ENCODE measurements around the gene CACNA2D3.

The CACNA2D3 gene

DNA sequence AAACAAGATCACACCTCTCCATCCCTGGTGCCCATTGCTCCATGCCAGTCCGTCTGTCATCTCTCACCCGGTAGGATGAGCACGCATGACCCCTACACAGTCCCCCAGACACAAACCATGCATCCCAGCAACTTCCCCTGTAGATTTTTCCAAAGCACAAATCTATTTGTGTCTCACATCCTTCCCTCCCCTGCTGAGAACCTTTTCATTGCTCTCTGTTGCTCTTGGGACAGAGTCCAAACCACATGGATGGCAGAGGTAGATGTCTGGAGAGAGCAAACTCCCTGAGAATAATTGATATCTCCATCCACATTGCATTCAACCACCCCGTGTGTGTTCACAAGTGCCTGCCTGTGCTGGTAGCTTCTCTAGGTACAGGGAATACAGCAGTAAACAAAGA lies 835.4 kb downstream of the CACNA2D3 start:
- Histone ChIP-seq H3K27me3 (ENCODE audit: control insufficient read depth, insufficient read depth, low read length) (no peaks in the 10 kb centered on the region), H3K9ac (ENCODE audit: low read depth, low read length) (no peak overlapping the region), H3K36me3 (ENCODE audit: control insufficient read depth, insufficient read depth, low read length) (no peaks in the 10 kb centered on the region), H3K9me3 (ENCODE audit: control insufficient read depth, insufficient read depth, low read length) (no peaks in the 10 kb centered on the region), H3K4me1 (ENCODE audit: control insufficient read depth, insufficient read depth, low read length) (peaks cover 34% of the 10 kb centered on the region), H3K27ac (ENCODE audit: low read depth, low read length) (no peak overlapping the region), H3K4me3 (ENCODE audit: low read depth, low read length) (no peak overlapping the region)

DNA sequence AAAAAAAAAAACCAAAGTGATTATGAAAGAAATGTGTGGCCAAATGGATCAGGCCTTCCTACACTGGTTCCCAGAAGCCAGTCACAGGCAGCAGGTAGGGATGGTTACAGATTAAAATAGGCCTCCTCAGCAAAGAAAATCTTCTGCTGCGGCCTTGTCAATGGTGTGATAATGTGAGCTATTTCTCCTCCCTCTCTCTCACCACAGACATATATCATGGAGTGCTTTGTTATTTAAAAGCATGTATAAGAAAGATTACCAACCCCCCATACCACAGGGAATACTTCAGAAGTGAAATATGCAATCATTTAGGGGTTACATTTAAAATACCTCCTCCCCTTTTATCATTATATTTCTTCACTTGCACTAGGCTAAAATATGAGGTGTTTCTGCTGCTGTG lies 837.7 kb downstream of the CACNA2D3 start:
- no peaks in the 10 kb centered on the region for H3K27me3 ChIP-seq (ENCODE audit: control insufficient read depth, insufficient read depth, low read length)
- no peak overlapping the region for H3K9ac ChIP-seq (ENCODE audit: low read depth, low read length)
- H3K36me3 ChIP-seq (ENCODE audit: control insufficient read depth, insufficient read depth, low read length) = no peaks in the 10 kb centered on the region
- H3K9me3 ChIP-seq (ENCODE audit: control insufficient read depth, insufficient read depth, low read length) = no peaks in the 10 kb centered on the region
- H3K27ac ChIP-seq (ENCODE audit: low read depth, low read length) = no peak overlapping the region
- H3K4me1 ChIP-seq (ENCODE audit: control insufficient read depth, insufficient read depth, low read length) = peaks cover 17% of the 10 kb centered on the region
- no peak overlapping the region for H3K4me3 ChIP-seq (ENCODE audit: low read depth, low read length)

GRCh38 chr3:54960701-54961100 lies 838.3 kb downstream of the CACNA2D3 start:
- Histone ChIP-seq H3K36me3 (ENCODE audit: control insufficient read depth, insufficient read depth, low read length) (no peaks in the 10 kb centered on the region), H3K27me3 (ENCODE audit: control insufficient read depth, insufficient read depth, low read length) (no peaks in the 10 kb centered on the region), H3K4me1 (ENCODE audit: control insufficient read depth, insufficient read depth, low read length) (peaks cover 11% of the 10 kb centered on the region), H3K9ac (ENCODE audit: low read depth, low read length) (no peak overlapping the region), H3K4me3 (ENCODE audit: low read depth, low read length) (no peak overlapping the region), H3K9me3 (ENCODE audit: control insufficient read depth, insufficient read depth, low read length) (no peaks in the 10 kb centered on the region), H3K27ac (ENCODE audit: low read depth, low read length) (no peak overlapping the region)

- no peaks in the 10 kb centered on the region for H3K27me3 ChIP-seq (ENCODE audit: control insufficient read depth, insufficient read depth, low read length)
- no peaks in the 10 kb centered on the region for H3K36me3 ChIP-seq (ENCODE audit: control insufficient read depth, insufficient read depth, low read length)
- no peaks in the 10 kb centered on the region for H3K9me3 ChIP-seq (ENCODE audit: control insufficient read depth, insufficient read depth, low read length)
These were observed 839.8 kb downstream of the CACNA2D3 start for GRCh38 chr3:54962200-54962599.

DNA sequence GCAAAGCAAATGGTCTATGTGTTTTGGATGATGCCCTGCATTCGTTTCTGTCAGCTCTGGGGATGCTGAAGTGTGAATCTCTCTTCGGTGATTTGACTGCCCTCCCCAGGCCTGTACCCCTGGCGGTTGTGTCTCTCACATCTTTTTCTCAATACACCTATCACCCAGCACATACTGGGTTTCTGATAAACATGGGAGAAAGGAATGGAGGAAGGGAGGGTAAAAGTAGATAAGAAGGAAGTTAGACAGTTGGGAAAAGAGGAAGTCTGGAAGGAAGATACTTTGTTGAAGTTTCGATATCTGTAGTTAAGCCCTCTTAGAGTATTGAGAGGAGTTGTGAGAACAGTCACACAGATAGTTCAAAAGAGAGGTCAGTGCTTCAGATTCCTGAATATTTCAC lies 841.3 kb downstream of the CACNA2D3 start:
- H3K9me3 ChIP-seq (ENCODE audit: control insufficient read depth, insufficient read depth, low read length) = no peaks in the 10 kb centered on the region
- no peak overlapping the region for H3K9ac ChIP-seq (ENCODE audit: low read depth, low read length)
- no peak overlapping the region for H3K4me3 ChIP-seq (ENCODE audit: low read depth, low read length)
- H3K27ac ChIP-seq (ENCODE audit: low read depth, low read length) = no peak overlapping the region
- peaks cover 12% of the 10 kb centered on the region for H3K4me1 ChIP-seq (ENCODE audit: control insufficient read depth, insufficient read depth, low read length)
- H3K27me3 ChIP-seq (ENCODE audit: control insufficient read depth, insufficient read depth, low read length) = no peaks in the 10 kb centered on the region
- no peaks in the 10 kb centered on the region for H3K36me3 ChIP-seq (ENCODE audit: control insufficient read depth, insufficient read depth, low read length)

More at GRCh38 chr3:54962200-54962599, 839.8 kb downstream of the CACNA2D3 start:
- Histone ChIP-seq H3K4me1 (ENCODE audit: control insufficient read depth, insufficient read depth, low read length) (peaks cover 4% of the 10 kb centered on the region), H3K4me3 (ENCODE audit: low read depth, low read length) (no peak overlapping the region), H3K27ac (ENCODE audit: low read depth, low read length) (no peak overlapping the region), H3K9ac (ENCODE audit: low read depth, low read length) (no peak overlapping the region)

GRCh38 chr3:54964081-54964480 lies 841.7 kb downstream of the CACNA2D3 start:
- peaks cover 14% of the 10 kb centered on the region for H3K4me1 ChIP-seq (ENCODE audit: control insufficient read depth, insufficient read depth, low read length)
- H3K4me3 ChIP-seq (ENCODE audit: low read depth, low read length) = no peak overlapping the region

DNA sequence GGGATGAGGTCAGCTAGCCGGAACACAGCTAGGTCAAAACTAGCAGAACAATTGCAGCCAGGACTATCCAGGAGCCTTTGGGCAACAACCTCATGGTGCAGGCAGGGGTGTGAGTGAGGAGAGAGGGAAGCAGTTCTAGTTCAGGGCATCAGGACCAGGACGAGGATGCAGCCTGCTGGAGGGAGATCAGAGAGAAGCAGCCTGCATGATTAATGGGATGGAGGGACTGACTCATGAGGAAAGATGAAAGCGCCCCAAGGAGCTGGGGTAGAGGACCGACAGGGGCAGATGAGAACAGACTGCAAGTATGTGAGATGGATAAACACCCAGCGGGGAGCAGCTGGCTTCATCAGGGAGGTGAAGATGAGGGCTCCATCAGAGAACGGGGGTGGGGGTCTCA lies 843.4 kb downstream of the CACNA2D3 start:
- Histone ChIP-seq H3K27ac (ENCODE audit: low read depth, low read length) (no peak overlapping the region), H3K4me1 (ENCODE audit: control insufficient read depth, insufficient read depth, low read length) (peaks cover 10% of the 10 kb centered on the region)

More at GRCh38 chr3:54964081-54964480, 841.7 kb downstream of the CACNA2D3 start:
- Histone ChIP-seq H3K27me3 (ENCODE audit: control insufficient read depth, insufficient read depth, low read length) (no peaks in the 10 kb centered on the region), H3K27ac (ENCODE audit: low read depth, low read length) (no peak overlapping the region), H3K9me3 (ENCODE audit: control insufficient read depth, insufficient read depth, low read length) (no peaks in the 10 kb centered on the region), H3K36me3 (ENCODE audit: control insufficient read depth, insufficient read depth, low read length) (no peaks in the 10 kb centered on the region), H3K9ac (ENCODE audit: low read depth, low read length) (no peak overlapping the region)

DNA sequence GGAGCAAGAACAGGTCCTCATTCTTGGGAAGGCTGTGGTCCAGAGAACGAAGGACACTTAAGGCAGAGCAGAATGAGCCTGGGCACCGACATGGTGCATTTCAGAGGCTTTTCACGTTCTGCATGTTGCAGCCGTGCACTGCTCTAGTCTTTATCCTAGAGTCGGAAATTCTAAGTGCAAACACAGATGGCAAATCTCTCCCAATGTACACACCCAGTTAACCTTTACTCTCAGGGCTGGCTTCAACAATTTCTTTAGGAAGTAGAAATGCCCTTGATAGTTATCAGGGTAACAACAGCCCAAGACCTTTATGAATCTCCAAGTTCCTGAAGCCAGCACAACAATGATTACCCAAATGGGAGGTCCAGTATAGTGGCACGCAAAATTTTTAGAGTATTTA lies 844.6 kb downstream of the CACNA2D3 start:
- no peak overlapping the region for H3K27ac ChIP-seq (ENCODE audit: low read depth, low read length)
- no peak overlapping the region for H3K4me3 ChIP-seq (ENCODE audit: low read depth, low read length)
- H3K27me3 ChIP-seq (ENCODE audit: control insufficient read depth, insufficient read depth, low read length) = no peaks in the 10 kb centered on the region
- no peaks in the 10 kb centered on the region for H3K36me3 ChIP-seq (ENCODE audit: control insufficient read depth, insufficient read depth, low read length)
- no peaks in the 10 kb centered on the region for H3K9me3 ChIP-seq (ENCODE audit: control insufficient read depth, insufficient read depth, low read length)
- no peak overlapping the region for H3K9ac ChIP-seq (ENCODE audit: low read depth, low read length)
- peaks cover 10% of the 10 kb centered on the region for H3K4me1 ChIP-seq (ENCODE audit: control insufficient read depth, insufficient read depth, low read length)

More for the DNA sequence above, 843.4 kb downstream of the CACNA2D3 start:
- no peaks in the 10 kb centered on the region for H3K36me3 ChIP-seq (ENCODE audit: control insufficient read depth, insufficient read depth, low read length)
- no peaks in the 10 kb centered on the region for H3K27me3 ChIP-seq (ENCODE audit: control insufficient read depth, insufficient read depth, low read length)
- H3K9ac ChIP-seq (ENCODE audit: low read depth, low read length) = no peak overlapping the region
- no peaks in the 10 kb centered on the region for H3K9me3 ChIP-seq (ENCODE audit: control insufficient read depth, insufficient read depth, low read length)
- H3K4me3 ChIP-seq (ENCODE audit: low read depth, low read length) = no peak overlapping the region

- Histone ChIP-seq H3K4me1 (ENCODE audit: control insufficient read depth, insufficient read depth, low read length) (peaks cover 10% of the 10 kb centered on the region), H3K27ac (ENCODE audit: low read depth, low read length) (no peak overlapping the region)
These were observed 845.4 kb downstream of the CACNA2D3 start for GRCh38 chr3:54967731-54968161.

DNA sequence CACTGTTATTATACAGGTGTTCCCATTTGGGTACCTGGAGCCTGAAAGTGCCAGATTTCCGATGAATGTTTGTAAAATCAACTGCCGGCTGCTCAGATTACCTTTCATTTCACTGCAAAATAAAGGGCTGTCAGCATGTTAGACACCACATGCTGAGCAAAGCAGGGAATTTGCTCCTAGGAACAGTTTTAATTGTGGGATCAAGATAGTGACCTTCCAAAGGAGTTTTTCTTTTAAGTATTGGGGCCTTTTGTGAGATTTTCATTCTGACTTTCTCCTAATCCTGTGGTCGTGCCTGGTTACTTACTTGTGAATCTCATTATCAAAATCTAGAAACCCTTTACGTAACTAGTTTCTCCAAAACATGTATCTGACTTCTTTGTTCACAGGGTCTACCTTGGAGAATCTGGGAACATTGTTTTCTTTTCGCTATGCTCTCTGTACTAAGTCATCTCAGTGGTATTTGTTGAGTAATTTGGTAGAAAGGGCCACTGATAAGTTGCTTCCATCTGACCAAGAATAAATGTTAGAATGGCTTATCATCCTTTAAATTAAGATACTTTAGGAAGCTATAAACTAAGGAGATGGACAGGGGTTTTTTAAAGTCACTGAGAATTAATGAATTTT lies 846.3 kb downstream of the CACNA2D3 start:
- H3K4me3 ChIP-seq (ENCODE audit: low read depth, low read length) = no peak overlapping the region
- H3K36me3 ChIP-seq (ENCODE audit: control insufficient read depth, insufficient read depth, low read length) = no peaks in the 10 kb centered on the region
- no peak overlapping the region; the same call in 1 of the 2 replicates for H3K9ac ChIP-seq (ENCODE audit: low read depth, low read length)
- H3K4me1 ChIP-seq (ENCODE audit: control insufficient read depth, insufficient read depth, low read length) = peaks cover 10% of the 10 kb centered on the region
- H3K9me3 ChIP-seq (ENCODE audit: control insufficient read depth, insufficient read depth, low read length) = no peaks in the 10 kb centered on the region
- H3K27me3 ChIP-seq (ENCODE audit: control insufficient read depth, insufficient read depth, low read length) = no peaks in the 10 kb centered on the region
- H3K27ac ChIP-seq (ENCODE audit: low read depth, low read length) = peak overlapping the region; percentile 46

More at GRCh38 chr3:54967731-54968161, 845.4 kb downstream of the CACNA2D3 start:
- H3K27me3 ChIP-seq (ENCODE audit: control insufficient read depth, insufficient read depth, low read length) = no peaks in the 10 kb centered on the region
- no peak overlapping the region for H3K9ac ChIP-seq (ENCODE audit: low read depth, low read length)
- no peak overlapping the region for H3K4me3 ChIP-seq (ENCODE audit: low read depth, low read length)
- no peaks in the 10 kb centered on the region for H3K36me3 ChIP-seq (ENCODE audit: control insufficient read depth, insufficient read depth, low read length)
- H3K9me3 ChIP-seq (ENCODE audit: control insufficient read depth, insufficient read depth, low read length) = no peaks in the 10 kb centered on the region

DNA sequence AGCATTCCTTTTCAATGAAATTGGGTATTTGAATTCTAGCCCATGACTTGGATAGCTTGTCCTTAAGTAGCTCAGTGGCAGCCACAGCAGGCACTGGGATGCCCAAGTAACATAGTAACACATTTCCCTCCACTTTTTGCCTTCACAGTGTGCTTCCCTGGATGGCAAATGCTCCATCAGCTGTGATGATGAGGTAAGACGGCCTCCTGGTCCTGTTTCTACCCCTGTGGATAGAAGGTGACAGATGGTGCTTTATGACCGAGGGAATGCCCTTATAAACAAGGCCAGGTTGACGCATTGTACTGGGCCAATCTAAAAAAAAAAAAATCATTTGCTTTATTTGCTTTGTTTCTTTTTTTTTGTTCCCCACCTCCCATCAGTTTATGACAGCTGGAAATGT lies 847.3 kb downstream of the CACNA2D3 start:
- peaks cover 10% of the 10 kb centered on the region for H3K4me1 ChIP-seq (ENCODE audit: control insufficient read depth, insufficient read depth, low read length)
- H3K4me3 ChIP-seq (ENCODE audit: low read depth, low read length) = no peak overlapping the region
- H3K27ac ChIP-seq (ENCODE audit: low read depth, low read length) = no peak overlapping the region
- no peaks in the 10 kb centered on the region for H3K9me3 ChIP-seq (ENCODE audit: control insufficient read depth, insufficient read depth, low read length)
- no peak overlapping the region for H3K9ac ChIP-seq (ENCODE audit: low read depth, low read length)
- H3K36me3 ChIP-seq (ENCODE audit: control insufficient read depth, insufficient read depth, low read length) = no peaks in the 10 kb centered on the region
- H3K27me3 ChIP-seq (ENCODE audit: control insufficient read depth, insufficient read depth, low read length) = no peaks in the 10 kb centered on the region
